H9 (cell line): ENCODE data around the gene EXOC8. TPM values are rescaled to one million over a fixed set of nuclear protein-coding genes. Genes with fewer than 3 reads are reported as not detected.

ENCODE experiments used
- DNase-seq: peaks from one replicate; pipeline ENCODE4 v3.0.0-alpha.2; 2017
- H2AFZ ChIP-seq: one replicate; pipeline ENCODE4 v1.6.1; 2013; ENCODE audit warnings: mild to moderate bottlenecking, low read length, control low read depth, moderate library complexity
- H2AK5ac ChIP-seq: 2 replicates; pipeline ENCODE4 v1.6.1; 2013; ENCODE audit warnings: low read length, control low read depth, mixed read lengths; ENCODE audit not compliant: insufficient read length
- H2BK120ac ChIP-seq: one replicate; pipeline ENCODE4 v1.6.1; 2013; ENCODE audit warnings: low read depth, mild to moderate bottlenecking, low read length, control low read depth, inconsistent platforms; ENCODE audit not compliant: poor library complexity, severe bottlenecking
- H2BK12ac ChIP-seq: 2 replicates; pipeline ENCODE4 v1.6.1; 2013; ENCODE audit warnings: low read length, control low read depth, mixed read lengths, low read depth; ENCODE audit not compliant: insufficient read length
- H2BK15ac ChIP-seq: 2 replicates; pipeline ENCODE4 v1.6.1; 2013; ENCODE audit warnings: low read depth, low read length, control low read depth
- H2BK20ac ChIP-seq: one replicate; pipeline ENCODE4 v1.6.1; 2013; ENCODE audit warnings: low read depth, mild to moderate bottlenecking, low read length, control low read depth, inconsistent platforms; ENCODE audit not compliant: poor library complexity, severe bottlenecking
- H2BK5ac ChIP-seq: 2 replicates; pipeline ENCODE4 v1.6.1; 2013; ENCODE audit warnings: low read length, control low read depth, mixed read lengths; ENCODE audit not compliant: insufficient read length
- H3K14ac ChIP-seq: 2 replicates; pipeline ENCODE4 v1.6.1; 2013; ENCODE audit warnings: low read length, control low read depth; ENCODE audit not compliant: insufficient read depth
- H3K18ac ChIP-seq: 2 replicates; pipeline ENCODE4 v1.6.1; 2013; ENCODE audit warnings: low read depth, mild to moderate bottlenecking, mixed read lengths, low read length, control low read depth; ENCODE audit not compliant: insufficient read length
- H3K23ac ChIP-seq: 2 replicates; pipeline ENCODE4 v1.6.1; 2013; ENCODE audit warnings: low read length, control low read depth, mixed read lengths, low read depth; ENCODE audit not compliant: insufficient read length
- H3K23me2 ChIP-seq: 2 replicates; pipeline ENCODE4 v1.6.1; 2013; ENCODE audit warnings: low read depth, mild to moderate bottlenecking, mixed read lengths, low read length, control low read depth; ENCODE audit not compliant: insufficient read length, poor library complexity, severe bottlenecking
- H3K27ac ChIP-seq: 2 replicates; pipeline ENCODE4 v1.5.1; 2013; ENCODE audit warnings: low read length, control low read depth, mixed read lengths, low read depth; ENCODE audit not compliant: insufficient read length
- H3K27me3 ChIP-seq: 2 replicates; pipeline ENCODE4 v1.6.1; 2013; ENCODE audit warnings: low read length, control low read depth, inconsistent platforms; ENCODE audit not compliant: insufficient read depth
- H3K4ac ChIP-seq: 2 replicates; pipeline ENCODE4 v1.6.1; 2013; ENCODE audit warnings: low read depth, mild to moderate bottlenecking, control low read depth, inconsistent platforms, low read length, moderate library complexity
- H3K4me1 ChIP-seq: 2 replicates; pipeline ENCODE4 v1.6.1; 2013; ENCODE audit warnings: low read length, control low read depth, inconsistent platforms; ENCODE audit not compliant: insufficient read depth
- H3K4me2 ChIP-seq: 2 replicates; pipeline ENCODE4 v1.6.1; 2013; ENCODE audit warnings: low read length, control low read depth, mixed read lengths; ENCODE audit not compliant: insufficient read length, insufficient read depth
- H3K56ac ChIP-seq: 2 replicates; pipeline ENCODE4 v1.6.1; 2013; ENCODE audit warnings: low read depth, mild to moderate bottlenecking, mixed read lengths, low read length, control low read depth; ENCODE audit not compliant: insufficient read length
- H3K79me1 ChIP-seq: 2 replicates; pipeline ENCODE4 v1.6.1; 2013; ENCODE audit warnings: low read depth, mild to moderate bottlenecking, moderate library complexity, low read length, control low read depth, inconsistent platforms; ENCODE audit not compliant: insufficient read depth, poor library complexity, severe bottlenecking
- H3K79me2 ChIP-seq: 2 replicates; pipeline ENCODE4 v1.6.1; 2013; ENCODE audit warnings: low read length, control low read depth, inconsistent platforms; ENCODE audit not compliant: insufficient read depth
- H3K9ac ChIP-seq: 2 replicates; pipeline ENCODE4 v1.6.1; 2013; ENCODE audit warnings: low read length, control low read depth, mixed read lengths; ENCODE audit not compliant: insufficient read length; ENCODE audit errors: extremely low read depth
- H3K9me3 ChIP-seq: one replicate; pipeline ENCODE4 v1.6.1; 2013; ENCODE audit warnings: low read depth, low read length, inconsistent platforms; ENCODE audit not compliant: control insufficient read depth
- H3T11ph ChIP-seq: one replicate; pipeline ENCODE4 v1.6.1; 2013; ENCODE audit warnings: mild to moderate bottlenecking, low read length, control low read depth, inconsistent platforms
- H4K20me1 ChIP-seq: one replicate; pipeline ENCODE4 v1.6.1; 2013; ENCODE audit not compliant: control insufficient read depth, insufficient read length, insufficient read depth
- H4K5ac ChIP-seq: 2 replicates; pipeline ENCODE4 v1.6.1; 2013; ENCODE audit warnings: low read depth, mild to moderate bottlenecking, mixed read lengths, low read length, control low read depth; ENCODE audit not compliant: insufficient read length
- H4K8ac ChIP-seq: replicated peaks from 2 replicates; pipeline ENCODE4 v1.6.1; 2013; ENCODE audit warnings: low read length, control low read depth, mixed read lengths, low read depth; ENCODE audit not compliant: insufficient read length
- H4K91ac ChIP-seq: 2 replicates; pipeline ENCODE4 v1.6.1; 2013; ENCODE audit warnings: low read depth, mild to moderate bottlenecking, moderate library complexity, mixed read lengths, low read length, control low read depth; ENCODE audit not compliant: insufficient read length
- H3K27ac Mint-ChIP-seq, 3 experiments: 2 replicates in 2 of 3; 3 replicates in 1 of 3; pipeline ENCODE4 v1.8.0; 2020 to 2021; ENCODE audit warnings: mixed read lengths in 3 of 3, mild to moderate bottlenecking in 1 of 3, moderate library complexity in 1 of 3
- H3K27me3 Mint-ChIP-seq: 2 replicates; pipeline ENCODE4 v1.8.0; 2021; ENCODE audit warnings: low read depth, mild to moderate bottlenecking, moderate library complexity, mixed read lengths
- H3K36me3 Mint-ChIP-seq, 3 experiments: 2 replicates in 2 of 3; 3 replicates in 1 of 3; pipeline ENCODE4 v1.8.0; 2020 to 2021; ENCODE audit warnings: low read depth in 3 of 3, mixed read lengths in 3 of 3; ENCODE audit not compliant: insufficient read depth in 1 of 3
- H3K4me1 Mint-ChIP-seq, 2 experiments: 2 replicates each; pipeline ENCODE4 v1.8.0; 2020; ENCODE audit warnings: mixed read lengths in 2 of 2
- H3K4me3 Mint-ChIP-seq, 2 experiments: 2 replicates in 1 of 2; 3 replicates in 1 of 2; pipeline ENCODE4 v1.8.0; 2020 to 2021; ENCODE audit warnings: mild to moderate bottlenecking in 2 of 2, mixed read lengths in 2 of 2, moderate library complexity in 1 of 2
- H3K9me3 Mint-ChIP-seq, 2 experiments: 2 replicates in 1 of 2; 3 replicates in 1 of 2; pipeline ENCODE4 v1.8.0; 2020; ENCODE audit warnings: mild to moderate bottlenecking in 2 of 2, mixed read lengths in 2 of 2, moderate library complexity in 1 of 2
- WGBS: extraction: QIAGEN DNeasy Blood & Tissue Kit; methylation state at CpG from one replicate; pipeline ENCODE4 v1.1.7; 2013; ENCODE audit warnings: missing lambda C conversion rate, low lambda C conversion rate, mixed read lengths; ENCODE audit not compliant: insufficient read length; ENCODE audit errors: extremely low coverage; 5-methylcytosine and 5-hydroxymethylcytosine counted together
- total RNA-seq: library from RNA; stranded (reverse); gene quantifications from 2 replicates; pipeline ENCODE4 v1.2.1, GENCODE V29; 2021
- TF ChIP-seq, protein P1 (sequence below): fragments of 200-600 bp; sonication (generic); conservative IDR thresholded peaks from 3 replicates; pipeline ENCODE4 v1.8.0; 2021; ENCODE audit warnings: antibody characterized with exemption, mild to moderate bottlenecking

EXOC8 gene
- total RNA-seq, 1 experiment from 2014 or later: 10.8 TPM

DNA sequence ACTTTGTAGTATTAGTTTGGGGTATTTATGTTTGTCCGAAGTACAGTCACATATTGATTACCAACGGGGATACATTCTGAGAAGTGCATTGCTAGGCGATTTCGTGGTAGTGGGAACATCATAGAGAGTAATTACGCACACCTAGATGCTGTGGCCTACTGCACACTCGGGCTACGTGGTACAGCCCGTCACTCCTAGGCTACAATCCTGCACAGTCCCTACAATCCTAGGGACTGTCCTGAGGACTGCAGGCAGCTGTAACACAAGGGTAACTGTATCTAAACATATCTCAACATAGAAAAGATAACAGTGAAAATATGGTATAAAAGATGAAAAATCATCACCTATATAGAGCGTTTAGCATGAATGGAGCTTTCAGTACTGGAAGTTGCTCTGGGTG is 18.6 kb downstream of the EXOC8 start:
- Histone ChIP-seq H3K23ac (no peak overlapping the region), H2BK15ac (no peak overlapping the region), H3K14ac (no peak overlapping the region), H4K5ac (no peak overlapping the region), H4K20me1 (no peaks in the 10 kb centered on the region), H3K4me1 (no peaks in the 10 kb centered on the region), H3K4me2 (no peak overlapping the region), H3K18ac (no peak overlapping the region), H4K91ac (no peak overlapping the region), H3K9ac (no peak overlapping the region), H3K23me2 (no peaks in the 10 kb centered on the region), H2BK20ac (no peak overlapping the region), H3K9me3 (no peaks in the 10 kb centered on the region), H4K8ac (no peak overlapping the region), H3K79me2 (no peaks in the 10 kb centered on the region), H3K27me3 (no peaks in the 10 kb centered on the region), H3K27ac (no peak overlapping the region), H2AK5ac (no peak overlapping the region), H2BK5ac (no peak overlapping the region), H3K4ac (no peak overlapping the region), H3T11ph (no peak overlapping the region), H2BK120ac (no peak overlapping the region), H2BK12ac (no peak overlapping the region), H2AFZ (no peak overlapping the region), H3K56ac (no peak overlapping the region), H3K79me1 (no peaks in the 10 kb centered on the region)
- no peaks in the 10 kb centered on the region for H3K36me3 Mint-ChIP-seq
- no CpG with 5 or more reads among the region's 9 CpGs for WGBS
- TF ChIP-seq, protein P1, sequence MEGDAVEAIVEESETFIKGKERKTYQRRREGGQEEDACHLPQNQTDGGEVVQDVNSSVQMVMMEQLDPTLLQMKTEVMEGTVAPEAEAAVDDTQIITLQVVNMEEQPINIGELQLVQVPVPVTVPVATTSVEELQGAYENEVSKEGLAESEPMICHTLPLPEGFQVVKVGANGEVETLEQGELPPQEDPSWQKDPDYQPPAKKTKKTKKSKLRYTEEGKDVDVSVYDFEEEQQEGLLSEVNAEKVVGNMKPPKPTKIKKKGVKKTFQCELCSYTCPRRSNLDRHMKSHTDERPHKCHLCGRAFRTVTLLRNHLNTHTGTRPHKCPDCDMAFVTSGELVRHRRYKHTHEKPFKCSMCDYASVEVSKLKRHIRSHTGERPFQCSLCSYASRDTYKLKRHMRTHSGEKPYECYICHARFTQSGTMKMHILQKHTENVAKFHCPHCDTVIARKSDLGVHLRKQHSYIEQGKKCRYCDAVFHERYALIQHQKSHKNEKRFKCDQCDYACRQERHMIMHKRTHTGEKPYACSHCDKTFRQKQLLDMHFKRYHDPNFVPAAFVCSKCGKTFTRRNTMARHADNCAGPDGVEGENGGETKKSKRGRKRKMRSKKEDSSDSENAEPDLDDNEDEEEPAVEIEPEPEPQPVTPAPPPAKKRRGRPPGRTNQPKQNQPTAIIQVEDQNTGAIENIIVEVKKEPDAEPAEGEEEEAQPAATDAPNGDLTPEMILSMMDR: no peak
- H3K27ac Mint-ChIP-seq: no peak overlapping the region; a peak in 1 of 7 replicates
- no peaks in the 10 kb centered on the region for H3K9me3 Mint-ChIP-seq
- H3K4me3 Mint-ChIP-seq: no peak overlapping the region
- no peaks in the 10 kb centered on the region; the same call in 1 of the 2 replicates for H3K27me3 Mint-ChIP-seq
- H3K4me1 Mint-ChIP-seq: peaks cover 3% of the 10 kb centered on the region in 2 experiments; a peak in 3 of 4 replicates
- DNase-seq: no peak
